Hepatocyte (in vitro differentiated cells): ENCODE measurements around the gene CD300A.

Experiments
- EZH2 ChIP-seq: fragments of 200-600 bp; sonication (generic); IDR thresholded peaks from 2 replicates; pipeline ENCODE4 v1.6.1; 2016; ENCODE audit warnings: antibody characterized with exemption, mild to moderate bottlenecking, borderline replicate concordance
- TF ChIP-seq, protein P1 (sequence below): fragments of 200-600 bp; sonication (generic); IDR thresholded peaks from 2 replicates; pipeline ENCODE4 v1.5.1; 2016; ENCODE audit warnings: antibody characterized with exemption, mild to moderate bottlenecking; ENCODE audit not compliant: poor library complexity

DNA sequence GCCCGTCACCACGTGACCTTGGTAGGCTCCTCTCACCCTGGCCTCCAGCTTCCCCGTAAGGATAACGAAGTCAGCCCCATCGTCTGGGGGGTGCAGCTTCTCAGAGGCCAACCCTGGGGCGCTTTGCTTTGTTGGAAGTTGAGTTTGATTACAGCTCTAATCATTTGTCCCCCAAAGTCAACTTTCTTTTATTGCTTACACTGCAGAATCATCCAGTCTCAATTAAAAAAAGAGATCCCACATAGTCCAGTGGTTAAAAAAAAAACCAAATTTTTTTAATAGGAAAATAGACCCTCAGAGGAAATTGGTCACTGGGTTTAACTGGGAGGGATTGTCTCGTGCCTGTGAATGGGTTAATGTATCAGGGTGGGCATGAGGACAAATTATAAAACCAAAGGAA is 42.3 kb upstream of the CD300A start:
- TF ChIP-seq EZH2, result no peak
- TF ChIP-seq, protein P1, sequence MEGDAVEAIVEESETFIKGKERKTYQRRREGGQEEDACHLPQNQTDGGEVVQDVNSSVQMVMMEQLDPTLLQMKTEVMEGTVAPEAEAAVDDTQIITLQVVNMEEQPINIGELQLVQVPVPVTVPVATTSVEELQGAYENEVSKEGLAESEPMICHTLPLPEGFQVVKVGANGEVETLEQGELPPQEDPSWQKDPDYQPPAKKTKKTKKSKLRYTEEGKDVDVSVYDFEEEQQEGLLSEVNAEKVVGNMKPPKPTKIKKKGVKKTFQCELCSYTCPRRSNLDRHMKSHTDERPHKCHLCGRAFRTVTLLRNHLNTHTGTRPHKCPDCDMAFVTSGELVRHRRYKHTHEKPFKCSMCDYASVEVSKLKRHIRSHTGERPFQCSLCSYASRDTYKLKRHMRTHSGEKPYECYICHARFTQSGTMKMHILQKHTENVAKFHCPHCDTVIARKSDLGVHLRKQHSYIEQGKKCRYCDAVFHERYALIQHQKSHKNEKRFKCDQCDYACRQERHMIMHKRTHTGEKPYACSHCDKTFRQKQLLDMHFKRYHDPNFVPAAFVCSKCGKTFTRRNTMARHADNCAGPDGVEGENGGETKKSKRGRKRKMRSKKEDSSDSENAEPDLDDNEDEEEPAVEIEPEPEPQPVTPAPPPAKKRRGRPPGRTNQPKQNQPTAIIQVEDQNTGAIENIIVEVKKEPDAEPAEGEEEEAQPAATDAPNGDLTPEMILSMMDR, result no peak
